ENCODE results near the gene PPAT. TPM values are rescaled to one million over a fixed set of nuclear protein-coding genes. Genes with fewer than 3 reads are reported as not detected.
"Not testable (repeated sequence)": the region's sequence is repeated elsewhere in the genome, so short reads cannot be mapped to it uniquely, and the experiment has no call there.

Gene PPAT
- total RNA-seq, 1 donor from 2014 or later = 4.7 TPM

DNA sequence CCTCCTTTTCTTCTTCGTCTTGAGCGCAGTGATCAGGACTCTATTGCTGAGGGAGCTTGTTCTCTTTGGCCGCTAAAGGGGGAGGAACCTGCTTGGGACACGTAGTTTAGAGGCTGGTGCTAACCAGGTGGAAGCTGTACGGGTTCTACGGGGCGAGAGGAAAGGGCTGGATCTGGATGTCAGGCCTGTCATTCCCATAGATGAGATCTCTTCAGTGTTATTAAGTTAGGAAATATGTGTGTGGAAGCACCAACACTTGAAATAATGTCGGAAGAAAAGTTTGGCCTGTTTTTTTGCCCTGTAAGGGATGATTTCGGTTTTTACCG lies 32.6 kb upstream of the PPAT start:
- Histone ChIP-seq H3K4me1 (peaks cover 35% of the 10 kb centered on the region), H3K9me3 (no peaks in the 10 kb centered on the region), H3K36me3 (peaks cover 23% of the 10 kb centered on the region), H3K27me3 (ENCODE audit: low read depth) (no peaks in the 10 kb centered on the region), H3K27ac (peak overlapping the region; percentile 90), H3K4me3 (peak overlapping the region; percentile 91)
- intact Hi-C loops (cut with DNase I) = no loop called here
- DNase-seq (no peak), ATAC-seq (peak; percentile 72 to 81)
- TF ChIP-seq, protein P1, sequence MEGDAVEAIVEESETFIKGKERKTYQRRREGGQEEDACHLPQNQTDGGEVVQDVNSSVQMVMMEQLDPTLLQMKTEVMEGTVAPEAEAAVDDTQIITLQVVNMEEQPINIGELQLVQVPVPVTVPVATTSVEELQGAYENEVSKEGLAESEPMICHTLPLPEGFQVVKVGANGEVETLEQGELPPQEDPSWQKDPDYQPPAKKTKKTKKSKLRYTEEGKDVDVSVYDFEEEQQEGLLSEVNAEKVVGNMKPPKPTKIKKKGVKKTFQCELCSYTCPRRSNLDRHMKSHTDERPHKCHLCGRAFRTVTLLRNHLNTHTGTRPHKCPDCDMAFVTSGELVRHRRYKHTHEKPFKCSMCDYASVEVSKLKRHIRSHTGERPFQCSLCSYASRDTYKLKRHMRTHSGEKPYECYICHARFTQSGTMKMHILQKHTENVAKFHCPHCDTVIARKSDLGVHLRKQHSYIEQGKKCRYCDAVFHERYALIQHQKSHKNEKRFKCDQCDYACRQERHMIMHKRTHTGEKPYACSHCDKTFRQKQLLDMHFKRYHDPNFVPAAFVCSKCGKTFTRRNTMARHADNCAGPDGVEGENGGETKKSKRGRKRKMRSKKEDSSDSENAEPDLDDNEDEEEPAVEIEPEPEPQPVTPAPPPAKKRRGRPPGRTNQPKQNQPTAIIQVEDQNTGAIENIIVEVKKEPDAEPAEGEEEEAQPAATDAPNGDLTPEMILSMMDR (IDR thresholded peaks at IDR 0.05) = no peak

DNA sequence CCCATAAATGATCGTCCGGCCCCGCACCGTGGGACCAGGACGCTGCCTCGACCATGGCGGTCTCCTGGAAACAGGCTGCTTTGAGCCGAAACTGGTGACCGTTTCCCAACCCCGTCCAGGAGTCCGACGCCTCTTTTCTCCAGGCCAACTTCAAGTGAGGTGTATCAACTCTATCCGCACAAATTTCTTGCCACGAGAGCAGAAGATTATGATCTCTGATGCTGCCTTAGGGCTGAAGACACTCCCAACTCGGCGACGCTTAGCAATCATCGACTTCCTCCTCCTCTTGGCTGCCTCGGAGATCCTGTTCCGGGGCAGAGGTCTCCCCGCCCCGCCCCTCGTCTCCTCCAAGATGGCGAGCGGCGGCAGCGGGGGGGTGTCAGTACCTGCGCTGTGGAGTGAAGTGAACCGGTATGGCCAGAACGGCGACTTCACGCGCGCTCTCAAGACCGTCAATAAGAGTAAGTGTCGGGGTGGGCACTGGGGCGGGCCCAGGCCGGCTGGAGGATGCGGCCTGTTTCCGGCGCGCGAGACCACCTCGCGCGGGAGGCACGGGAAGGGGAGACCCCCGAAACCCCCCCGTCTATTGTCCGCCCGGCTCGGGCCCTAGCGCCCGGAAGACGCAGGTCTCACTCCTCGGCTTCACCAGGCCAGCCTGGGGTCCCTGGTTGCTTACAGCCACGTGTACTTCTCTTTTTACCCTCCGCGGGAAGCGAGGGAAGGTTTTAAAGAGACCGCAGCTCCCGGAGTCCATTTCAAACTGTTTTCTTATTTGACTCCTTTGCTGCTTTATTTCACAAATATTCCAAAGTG lies 32.1 kb upstream of the PPAT start, which contains the start of gene SRP72:
SRP72 (plus strand) TSS at position 334 of the 813 bp plus-strand sequence; CDS start at position 353, 19 bp downstream.
- Histone ChIP-seq H3K27ac (peak within 1 kb of the TSS; percentile 90), H3K4me3 (peak within 1 kb of the TSS; percentile 91), H3K27me3 (ENCODE audit: low read depth) (no peaks in the 10 kb centered on the region), H3K9me3 (no peaks in the 10 kb centered on the region), H3K4me1 (peaks cover 35% of the 10 kb centered on the region), H3K36me3 (peaks cover 18% of the 10 kb centered on the region)
- DNase-seq = peak; percentile 94
- TF ChIP-seq, protein P1 (IDR thresholded peaks at IDR 0.05) = no peak
- intact Hi-C loops (cut with DNase I) = no loop called here
- peak; percentile 99 for ATAC-seq

DNA sequence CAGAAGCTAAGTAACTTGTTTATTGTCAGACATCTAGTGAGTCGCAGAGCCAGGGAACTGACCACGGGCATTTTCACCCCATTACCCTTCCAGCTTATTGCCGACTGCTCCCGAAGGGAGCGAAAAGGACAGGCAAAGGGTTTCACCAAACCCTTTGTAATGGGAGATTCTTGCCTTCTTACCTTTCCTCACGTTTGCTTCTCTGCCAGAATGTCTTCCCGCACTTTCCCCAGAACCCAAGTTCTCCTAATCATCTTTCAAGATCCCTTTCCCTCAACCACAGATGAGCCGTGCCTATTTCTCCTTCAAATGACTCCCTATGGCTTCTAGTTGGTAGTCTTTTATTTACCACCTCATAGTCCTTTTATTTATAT lies 31.5 kb upstream of the PPAT start:
- no peaks in the 10 kb centered on the region for H3K9me3 ChIP-seq
- peaks cover 18% of the 10 kb centered on the region for H3K36me3 ChIP-seq
- DNase-seq (no peak), ATAC-seq (no peak)
- TF ChIP-seq, protein P1 (IDR thresholded peaks at IDR 0.05) = no peak
- peak overlapping the region; percentile 90 for H3K27ac ChIP-seq
- peak overlapping the region; percentile 91 for H3K4me3 ChIP-seq
- peaks cover 35% of the 10 kb centered on the region for H3K4me1 ChIP-seq
- intact Hi-C loops (cut with DNase I) = no loop called here
- no peaks in the 10 kb centered on the region for H3K27me3 ChIP-seq (ENCODE audit: low read depth)

DNA sequence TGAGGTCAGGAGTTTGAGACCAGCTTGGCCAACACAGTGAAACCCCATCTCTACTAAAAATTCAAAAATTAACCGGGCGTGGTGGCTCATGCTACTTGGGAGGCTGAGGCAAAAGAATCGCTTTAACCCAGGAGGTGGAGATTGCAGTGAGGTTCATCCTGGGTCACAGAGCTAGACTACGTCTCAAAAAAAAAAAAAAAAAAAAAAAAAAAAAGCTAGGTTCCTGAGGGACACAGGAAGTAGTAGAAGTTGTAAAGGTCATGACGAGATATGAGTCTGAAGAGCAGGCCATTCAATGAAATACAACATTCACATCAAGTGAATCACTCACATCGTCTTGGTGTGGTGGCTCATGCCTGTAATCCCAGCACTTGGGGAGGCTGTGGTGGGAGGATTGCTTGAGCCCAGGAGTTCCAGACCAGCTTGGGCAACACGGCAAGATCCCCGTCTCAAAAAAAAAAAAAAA lies 30.9 kb upstream of the PPAT start:
- H3K9me3 ChIP-seq; H3K27me3 ChIP-seq (ENCODE audit: low read depth): not testable (repeated sequence)
- H3K27ac ChIP-seq = peak overlapping the region; percentile 90

DNA sequence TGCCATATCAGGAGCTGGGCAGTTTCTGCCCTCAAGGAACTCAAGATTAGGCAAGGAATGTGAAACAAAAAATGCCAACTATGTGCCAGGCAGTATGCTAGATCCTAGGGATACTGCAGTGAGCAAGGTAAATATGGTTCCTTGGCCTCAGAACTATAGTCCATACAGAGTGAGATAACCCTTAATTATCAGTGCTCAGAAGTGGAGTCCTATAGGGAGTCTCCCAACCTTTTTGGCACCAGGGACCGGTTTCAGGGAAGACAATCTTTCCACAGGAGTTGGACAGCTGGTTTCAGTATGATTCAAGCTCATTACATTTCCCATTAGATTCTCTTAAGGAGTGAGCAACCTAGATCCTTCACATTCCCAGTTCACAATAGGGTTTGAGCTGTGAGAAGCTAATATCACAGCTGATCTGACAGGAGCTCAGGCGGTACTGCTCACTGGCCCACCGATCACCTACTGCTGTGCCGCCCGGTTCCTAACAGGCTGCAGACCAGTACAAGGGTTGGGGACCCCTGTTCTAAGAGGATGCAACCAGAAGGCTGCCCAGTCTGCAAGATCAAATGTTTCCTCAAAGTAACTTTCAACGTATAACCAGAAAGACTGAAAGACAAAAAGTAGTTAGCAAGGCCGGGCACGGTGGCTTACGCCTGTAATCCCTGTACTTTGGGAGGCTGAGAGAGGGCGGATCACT lies 30.3 kb upstream of the PPAT start:
- no peak for ATAC-seq
- H3K27ac ChIP-seq = no peak overlapping the region
- peaks cover 19% of the 10 kb centered on the region for H3K36me3 ChIP-seq
- TF ChIP-seq, protein P1 (IDR thresholded peaks at IDR 0.05) = no peak
- DNase-seq = no peak
- intact Hi-C loops (cut with DNase I) = no loop called here
- H3K4me1 ChIP-seq = peaks cover 35% of the 10 kb centered on the region
- H3K27me3 ChIP-seq (ENCODE audit: low read depth) = no peaks in the 10 kb centered on the region
- peak overlapping the region; percentile 91 for H3K4me3 ChIP-seq
- H3K9me3 ChIP-seq = no peaks in the 10 kb centered on the region

More for the DNA sequence above, 30.9 kb upstream of the PPAT start:
- H3K4me1 ChIP-seq = peaks cover 35% of the 10 kb centered on the region
- peak in 1 of 2 donors; percentile 42 for ATAC-seq
- intact Hi-C loops (cut with DNase I); DNase-seq: not testable (repeated sequence)
- peaks cover 19% of the 10 kb centered on the region for H3K36me3 ChIP-seq
- peak overlapping the region; percentile 91 for H3K4me3 ChIP-seq

DNA sequence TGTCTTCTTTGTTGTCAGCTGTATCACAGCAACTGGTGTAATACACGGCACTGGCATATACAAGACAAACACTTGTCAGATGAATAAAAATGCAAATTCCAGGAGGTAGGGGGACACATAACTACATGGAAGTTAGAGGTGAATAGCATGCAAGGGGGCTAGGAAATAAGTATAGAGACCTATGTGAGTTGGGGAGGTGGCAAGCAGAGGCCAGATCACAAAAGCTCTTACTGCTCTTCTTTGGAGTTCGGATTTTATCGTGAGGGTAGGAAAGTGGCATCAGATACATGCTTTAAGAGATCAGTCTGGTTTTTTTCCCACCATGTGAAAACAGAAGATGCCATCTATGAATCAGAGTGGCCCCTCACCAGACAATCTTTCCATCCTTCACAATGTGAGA lies 29.2 kb upstream of the PPAT start:
- H3K9me3 ChIP-seq = no peaks in the 10 kb centered on the region
- DNase-seq (no peak), ATAC-seq (no peak)
- H3K4me1 ChIP-seq = peaks cover 34% of the 10 kb centered on the region
- no peak overlapping the region for H3K27ac ChIP-seq
- TF ChIP-seq, protein P1 (IDR thresholded peaks at IDR 0.05) = no peak
- intact Hi-C loops (cut with DNase I) = no loop called here
- H3K27me3 ChIP-seq (ENCODE audit: low read depth) = no peaks in the 10 kb centered on the region
- peaks cover 30% of the 10 kb centered on the region for H3K36me3 ChIP-seq
- H3K4me3 ChIP-seq = no peak overlapping the region
